Neural progenitor cell (in vitro differentiated cells): ENCODE measurements around the gene KIF25.

ENCODE experiments used
- EZH2phosphoT487 ChIP-seq: fragments of 200-600 bp; sonication (generic); IDR thresholded peaks from 2 replicates; pipeline ENCODE4 v1.6.1; 2017; ENCODE audit warnings: antibody characterized with exemption
- TF ChIP-seq, protein P1 (sequence below): fragments of 200-600 bp; sonication (generic); IDR thresholded peaks from 2 replicates; pipeline ENCODE4 v1.5.1; 2017; ENCODE audit warnings: antibody characterized with exemption, mild to moderate bottlenecking

DNA sequence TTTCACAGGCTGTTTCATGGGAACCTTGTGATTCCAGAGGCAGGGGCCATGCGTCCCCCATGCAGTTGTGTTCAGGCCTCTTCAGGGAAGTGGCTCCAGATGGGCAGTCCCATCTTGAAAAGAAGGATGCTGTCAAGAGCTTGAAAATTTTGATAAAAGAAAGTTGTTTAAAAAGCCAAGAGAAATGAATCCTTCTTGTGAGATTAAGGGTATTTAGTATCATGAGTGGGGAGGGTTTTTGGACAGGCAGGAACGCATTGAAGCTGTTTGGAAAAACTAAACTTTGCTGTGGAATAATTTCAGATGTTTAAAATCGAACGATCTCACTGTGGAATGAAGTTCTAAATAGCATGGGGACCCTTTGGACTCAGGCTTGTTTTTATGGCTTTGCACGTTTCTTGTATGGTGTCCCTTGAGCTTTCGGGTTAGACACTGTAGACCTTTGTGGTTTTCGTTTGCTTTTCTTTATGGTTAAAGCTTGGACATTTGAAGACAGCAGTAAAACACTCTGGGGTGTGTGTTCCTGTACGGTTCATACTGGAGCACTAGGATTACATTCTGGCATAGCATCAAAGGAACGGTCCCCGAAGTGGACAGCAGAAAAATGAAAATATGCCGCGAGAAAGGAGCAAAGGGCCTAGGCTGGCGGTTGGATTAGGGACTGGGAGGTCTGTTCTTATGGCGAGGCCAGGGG, 18.2 kb downstream of the KIF25 start:
- TF ChIP-seq, protein P1, sequence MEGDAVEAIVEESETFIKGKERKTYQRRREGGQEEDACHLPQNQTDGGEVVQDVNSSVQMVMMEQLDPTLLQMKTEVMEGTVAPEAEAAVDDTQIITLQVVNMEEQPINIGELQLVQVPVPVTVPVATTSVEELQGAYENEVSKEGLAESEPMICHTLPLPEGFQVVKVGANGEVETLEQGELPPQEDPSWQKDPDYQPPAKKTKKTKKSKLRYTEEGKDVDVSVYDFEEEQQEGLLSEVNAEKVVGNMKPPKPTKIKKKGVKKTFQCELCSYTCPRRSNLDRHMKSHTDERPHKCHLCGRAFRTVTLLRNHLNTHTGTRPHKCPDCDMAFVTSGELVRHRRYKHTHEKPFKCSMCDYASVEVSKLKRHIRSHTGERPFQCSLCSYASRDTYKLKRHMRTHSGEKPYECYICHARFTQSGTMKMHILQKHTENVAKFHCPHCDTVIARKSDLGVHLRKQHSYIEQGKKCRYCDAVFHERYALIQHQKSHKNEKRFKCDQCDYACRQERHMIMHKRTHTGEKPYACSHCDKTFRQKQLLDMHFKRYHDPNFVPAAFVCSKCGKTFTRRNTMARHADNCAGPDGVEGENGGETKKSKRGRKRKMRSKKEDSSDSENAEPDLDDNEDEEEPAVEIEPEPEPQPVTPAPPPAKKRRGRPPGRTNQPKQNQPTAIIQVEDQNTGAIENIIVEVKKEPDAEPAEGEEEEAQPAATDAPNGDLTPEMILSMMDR, result no peak
- no peak for TF ChIP-seq EZH2phosphoT487
